ENCODE data around the gene NPHP4. TPM values are rescaled to one million over a fixed set of nuclear protein-coding genes. Genes with fewer than 3 reads are reported as not detected.

NPHP4 gene
- total and polyA plus RNA-seq, 2 donors (not counting 3 experiments of a cell fraction or from before 2014, with no cell fraction given) = 4.4 to 11.7 TPM

GRCh38 chr1:5835179-5835562 is 157.1 kb downstream of the NPHP4 start:
- Histone ChIP-seq H3K27me3 (ENCODE audit: control insufficient read depth in 2 of 2, insufficient read depth in 2 of 2, low read length in 2 of 2) (no peaks in the 10 kb centered on the region), H3K36me3 (ENCODE audit: control insufficient read depth in 2 of 2, extremely low read depth in 1 of 2, insufficient read depth in 2 of 2, low read length in 2 of 2) (no peaks in the 10 kb centered on the region), H3K79me2 (ENCODE audit: control insufficient read depth, insufficient read depth, low read length) (no peaks in the 10 kb centered on the region), H3K4me1 (ENCODE audit: control insufficient read depth, extremely low read depth, insufficient read depth, low read length) (no peaks in the 10 kb centered on the region), H3K9ac (replicated peaks; ENCODE audit: extremely low read depth, insufficient read depth, low read length) (no peak overlapping the region), H3K4me3 (replicated peaks in 1 of 3; ENCODE audit: insufficient read depth in 1 of 3, low read depth in 1 of 3, low read length in 3 of 3) (no peak overlapping the region), H4K20me1 (replicated peaks; ENCODE audit: control insufficient read depth, extremely low read depth, insufficient read depth, low read length) (no peaks in the 10 kb centered on the region), H3K9me1 (replicated peaks; ENCODE audit: control insufficient read depth, extremely low read depth, insufficient read depth, low read length) (no peaks in the 10 kb centered on the region), H3K4me2 (ENCODE audit: insufficient read depth, low read length) (no peak overlapping the region), H2AFZ (ENCODE audit: low read depth, low read length) (no peak overlapping the region), H3K27ac (ENCODE audit: insufficient read depth, low read depth, low read length) (no peak overlapping the region), H3K9me3 (replicated peaks; ENCODE audit: control insufficient read depth, insufficient read depth, low read length) (no peaks in the 10 kb centered on the region)
- intact Hi-C loops (cut with micrococcal nuclease) (no loop called here), dilution Hi-C loops (cut with MboI; ENCODE audit: extremely low pct_ligation_motif_present, low sequenced_read_pairs) (no loop called here)
- no peak for FAIRE-seq
- ChIA-PET POLR2A (no interaction called here), CTCF (no interaction called here)
- DNase-seq (ENCODE audit: low read depth, low spot score) = no peak
- TF ChIP-seq MYC (IDR thresholded peaks at IDR 0.05; ENCODE audit: low read depth, low read length) = no peak
- TF ChIP-seq GATA2 (IDR thresholded peaks at IDR 0.05; ENCODE audit: insufficient read depth, insufficient read length, low read depth, low read length) = no peak
- TF ChIP-seq POLR2A (IDR thresholded peaks at IDR 0.05; ENCODE audit: low read depth, low read length) = no peak
- no peak for TF ChIP-seq EZH2 (IDR thresholded peaks at IDR 0.05; ENCODE audit: borderline replicate concordance, low read depth, low read length, severe bottlenecking)
- BruUV-seq (replicated peaks) = no TSS peak

- ChIA-PET POLR2A (no interaction called here), CTCF (no interaction called here)
- Histone ChIP-seq H3K4me3 (replicated peaks in 1 of 3; ENCODE audit: insufficient read depth in 1 of 3, low read depth in 1 of 3, low read length in 3 of 3) (no peak overlapping the region), H2AFZ (ENCODE audit: low read depth, low read length) (no peak overlapping the region), H3K9me3 (replicated peaks; ENCODE audit: control insufficient read depth, insufficient read depth, low read length) (no peaks in the 10 kb centered on the region), H3K36me3 (ENCODE audit: control insufficient read depth in 2 of 2, extremely low read depth in 1 of 2, insufficient read depth in 2 of 2, low read length in 2 of 2) (no peaks in the 10 kb centered on the region), H3K27me3 (ENCODE audit: control insufficient read depth in 2 of 2, insufficient read depth in 2 of 2, low read length in 2 of 2) (no peaks in the 10 kb centered on the region), H3K79me2 (ENCODE audit: control insufficient read depth, insufficient read depth, low read length) (no peaks in the 10 kb centered on the region), H3K4me1 (ENCODE audit: control insufficient read depth, extremely low read depth, insufficient read depth, low read length) (no peaks in the 10 kb centered on the region), H3K9me1 (replicated peaks; ENCODE audit: control insufficient read depth, extremely low read depth, insufficient read depth, low read length) (no peaks in the 10 kb centered on the region), H3K9ac (replicated peaks; ENCODE audit: extremely low read depth, insufficient read depth, low read length) (no peak overlapping the region), H4K20me1 (replicated peaks; ENCODE audit: control insufficient read depth, extremely low read depth, insufficient read depth, low read length) (no peaks in the 10 kb centered on the region), H3K4me2 (ENCODE audit: insufficient read depth, low read length) (no peak overlapping the region), H3K27ac (ENCODE audit: insufficient read depth, low read depth, low read length) (no peak overlapping the region)
- intact Hi-C loops (cut with micrococcal nuclease) (no loop called here), dilution Hi-C loops (cut with MboI; ENCODE audit: extremely low pct_ligation_motif_present, low sequenced_read_pairs) (no loop called here)
- no TSS peak for BruUV-seq (replicated peaks)
- TF ChIP-seq JUN (IDR thresholded peaks at IDR 0.05; ENCODE audit: borderline replicate concordance, insufficient read depth, insufficient read length, low read depth) (no peak), CTCF (IDR thresholded peaks at IDR 0.05; ENCODE audit: extremely low read depth in 1 of 2, insufficient read depth in 1 of 2, low read depth in 1 of 2, low read length in 2 of 2) (no peak), MAX (IDR thresholded peaks at IDR 0.05; ENCODE audit: insufficient read depth, insufficient read length) (no peak), POLR2AphosphoS5 (IDR thresholded peaks at IDR 0.05; ENCODE audit: insufficient read depth, low read depth, low read length) (no peak), GATA2 (IDR thresholded peaks at IDR 0.05; ENCODE audit: insufficient read depth, insufficient read length, low read depth, low read length) (no peak)
- FAIRE-seq = no peak
- no peak for DNase-seq (ENCODE audit: low read depth, low spot score)
Observed at GRCh38 chr1:5834477-5835178, 157.6 kb downstream of the NPHP4 start.

All from endothelial cell of umbilical vein (primary cell).